Measurements from ENCODE around the gene TASP1. TPM values are rescaled to one million over a fixed set of nuclear protein-coding genes. Genes with fewer than 3 reads are reported as not detected.

TASP1 gene
- total and polyA plus RNA-seq, 10 of the 15 experiments (the other 5 are each of a cell fraction or from before 2014, with no cell fraction given), result 7.4 to 17.8 (median 10.5) TPM

DNA sequence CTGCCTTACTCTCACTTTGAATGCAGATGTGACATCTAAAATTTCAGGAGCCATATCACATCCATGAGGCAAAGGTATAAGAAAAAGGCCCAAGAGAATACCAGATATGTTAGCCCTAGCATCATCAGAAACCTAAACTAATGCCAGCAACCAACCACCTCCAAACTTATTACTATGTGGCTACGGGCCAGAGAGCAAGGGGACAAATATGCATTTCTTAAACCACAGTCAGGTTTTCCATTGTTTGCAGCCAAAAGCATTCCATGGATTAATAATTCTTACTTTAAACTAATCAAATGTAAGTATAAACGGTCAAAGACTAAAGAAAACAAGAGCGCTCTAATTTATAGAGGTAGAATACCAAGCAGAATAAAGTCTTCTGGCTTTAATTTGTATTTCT, 84.7 kb downstream of the TASP1 start:
- H2AFZ ChIP-seq (ENCODE audit: control insufficient read depth, low read depth, low read length), result no peak overlapping the region
- no peak overlapping the region for H3K27ac ChIP-seq (ENCODE audit: control insufficient read depth, insufficient read depth)
- H3K9ac ChIP-seq (ENCODE audit: control insufficient read depth, insufficient read depth, low read length), result no peak overlapping the region
- H3K4me2 ChIP-seq (ENCODE audit: control insufficient read depth, insufficient read depth), result no peak overlapping the region
- ChIA-PET SMC1A (ENCODE audit: uncharacterized antibody, unreplicated experiment) (interaction anchor here (0.7 to 1.5 kb wide), 2 partner anchors 129 to 438 kb away, joined by 3 read pairs; no protein-coding TSS in a partner anchor), POLR2A (no interaction called here), RAD21 (ENCODE audit: unreplicated experiment) (no interaction called here), CTCF (interaction anchor here (1.8 kb wide), 1 partner anchor 435 kb away, joined by 4 read pairs; no protein-coding TSS in a partner anchor)
- H3K36me3 ChIP-seq (ENCODE audit: control insufficient read depth in 2 of 2, insufficient read depth in 2 of 2, low read length in 1 of 2), result no peaks in the 10 kb centered on the region; a peak in 1 of 4 replicates
- TF ChIP-seq CBX3 (IDR thresholded peaks at IDR 0.05; ENCODE audit: borderline replicate concordance, low read depth) (no peak), SMAD5 (IDR thresholded peaks at IDR 0.05; ENCODE audit: low read depth) (no peak)
- TF ChIP-seq, protein P1, sequence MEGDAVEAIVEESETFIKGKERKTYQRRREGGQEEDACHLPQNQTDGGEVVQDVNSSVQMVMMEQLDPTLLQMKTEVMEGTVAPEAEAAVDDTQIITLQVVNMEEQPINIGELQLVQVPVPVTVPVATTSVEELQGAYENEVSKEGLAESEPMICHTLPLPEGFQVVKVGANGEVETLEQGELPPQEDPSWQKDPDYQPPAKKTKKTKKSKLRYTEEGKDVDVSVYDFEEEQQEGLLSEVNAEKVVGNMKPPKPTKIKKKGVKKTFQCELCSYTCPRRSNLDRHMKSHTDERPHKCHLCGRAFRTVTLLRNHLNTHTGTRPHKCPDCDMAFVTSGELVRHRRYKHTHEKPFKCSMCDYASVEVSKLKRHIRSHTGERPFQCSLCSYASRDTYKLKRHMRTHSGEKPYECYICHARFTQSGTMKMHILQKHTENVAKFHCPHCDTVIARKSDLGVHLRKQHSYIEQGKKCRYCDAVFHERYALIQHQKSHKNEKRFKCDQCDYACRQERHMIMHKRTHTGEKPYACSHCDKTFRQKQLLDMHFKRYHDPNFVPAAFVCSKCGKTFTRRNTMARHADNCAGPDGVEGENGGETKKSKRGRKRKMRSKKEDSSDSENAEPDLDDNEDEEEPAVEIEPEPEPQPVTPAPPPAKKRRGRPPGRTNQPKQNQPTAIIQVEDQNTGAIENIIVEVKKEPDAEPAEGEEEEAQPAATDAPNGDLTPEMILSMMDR (IDR thresholded peaks at IDR 0.05 in 2 of 3, conservative IDR thresholded peaks at IDR 0.05 in 1 of 3; ENCODE audit: control insufficient read depth in 2 of 3, extremely low read depth in 1 of 3, insufficient read depth in 1 of 3, low read depth in 3 of 3, low read length in 3 of 3), result no peak
- no peaks in the 10 kb centered on the region for H3K9me3 ChIP-seq (replicated peaks; ENCODE audit: control insufficient read depth, insufficient read depth, low read length)
- H3K27me3 ChIP-seq (replicated peaks in 1 of 2; ENCODE audit: control insufficient read depth in 2 of 2, insufficient read depth in 2 of 2, low read length in 1 of 2), result no peaks in the 10 kb centered on the region
- no peaks in the 10 kb centered on the region for H3K4me1 ChIP-seq (ENCODE audit: control insufficient read depth, insufficient read depth, low read length)
- DNase-seq (ENCODE audit: low read depth, low spot score) (no peak), ATAC-seq (no peak), FAIRE-seq (no peak)
- H4K20me1 ChIP-seq (ENCODE audit: control insufficient read depth, insufficient read depth), result no peaks in the 10 kb centered on the region
- no peak overlapping the region for H3K4me3 ChIP-seq
- intact Hi-C loops (cut with micrococcal nuclease; ENCODE audit: unreplicated experiment) (no loop called here), in situ Hi-C loops (cut with MboI) (loop anchor here (25.0 kb wide), 1 partner anchor 617 kb away; no protein-coding TSS in a partner anchor)
- WGBS (ENCODE audit: insufficient coverage, insufficient replicate concordance, low lambda C conversion rate, missing lambda C conversion rate), result 100% methylated on average over 3 of the region's 3 CpGs
- no TSS peak for BruUV-seq (replicated peaks)
- no peaks in the 10 kb centered on the region for H3K79me2 ChIP-seq (ENCODE audit: control insufficient read depth, insufficient read depth, low read length)

DNA sequence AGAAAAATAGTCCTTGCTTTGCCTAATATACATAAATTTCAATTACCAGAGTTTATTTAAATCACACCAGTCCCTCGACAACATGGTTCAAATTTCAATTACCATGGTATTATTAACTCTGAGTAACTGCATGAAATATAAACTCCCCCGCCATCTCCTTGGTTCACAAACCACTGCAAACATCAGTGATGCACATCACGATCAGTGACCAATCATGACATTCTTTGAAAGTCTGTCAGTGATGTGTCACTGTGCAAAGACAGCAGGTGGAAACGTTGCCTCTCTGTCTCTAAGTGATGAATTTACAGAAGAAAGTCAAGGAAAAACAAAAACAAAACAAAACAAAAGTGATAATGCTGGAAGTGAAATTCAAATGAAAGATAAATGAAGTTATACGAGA, 86.7 kb downstream of the TASP1 start:
- no peaks in the 10 kb centered on the region for H3K4me1 ChIP-seq (ENCODE audit: control insufficient read depth, insufficient read depth, low read length)
- H2AFZ ChIP-seq (ENCODE audit: control insufficient read depth, low read depth, low read length), result no peak overlapping the region
- H3K4me2 ChIP-seq (ENCODE audit: control insufficient read depth, insufficient read depth), result no peak overlapping the region
- no peak overlapping the region for H3K4me3 ChIP-seq
- no peaks in the 10 kb centered on the region for H3K27me3 ChIP-seq (replicated peaks in 1 of 2; ENCODE audit: control insufficient read depth in 2 of 2, insufficient read depth in 2 of 2, low read length in 1 of 2)
- in situ Hi-C loops (cut with MboI) (loop anchor here (25.0 kb wide), 1 partner anchor 615 kb away; no protein-coding TSS in a partner anchor), intact Hi-C loops (cut with micrococcal nuclease; ENCODE audit: unreplicated experiment) (no loop called here)
- ChIA-PET SMC1A (ENCODE audit: uncharacterized antibody, unreplicated experiment) (no interaction called here), CTCF (interaction anchor here (1.8 kb wide), 1 partner anchor 433 kb away, joined by 4 read pairs; no protein-coding TSS in a partner anchor), RAD21 (ENCODE audit: unreplicated experiment) (no interaction called here), POLR2A (no interaction called here)
- DNase-seq (ENCODE audit: low read depth, low spot score), result no peak
- ATAC-seq, result no peak
- no TSS peak for BruUV-seq (replicated peaks)
- H4K20me1 ChIP-seq (ENCODE audit: control insufficient read depth, insufficient read depth), result no peaks in the 10 kb centered on the region
- no peak overlapping the region for H3K9ac ChIP-seq (ENCODE audit: control insufficient read depth, insufficient read depth, low read length)
- WGBS (ENCODE audit: insufficient coverage, insufficient replicate concordance, low lambda C conversion rate, missing lambda C conversion rate), result 84% methylated on average over 5 of the region's 5 CpGs
- H3K9me3 ChIP-seq (replicated peaks; ENCODE audit: control insufficient read depth, insufficient read depth, low read length), result no peaks in the 10 kb centered on the region
- no peak for FAIRE-seq
- H3K27ac ChIP-seq (ENCODE audit: control insufficient read depth, insufficient read depth), result no peak overlapping the region
- H3K36me3 ChIP-seq (ENCODE audit: control insufficient read depth in 2 of 2, insufficient read depth in 2 of 2, low read length in 1 of 2), result no peaks in the 10 kb centered on the region
- no peaks in the 10 kb centered on the region for H3K79me2 ChIP-seq (ENCODE audit: control insufficient read depth, insufficient read depth, low read length)
- TF ChIP-seq PAX8 (IDR thresholded peaks at IDR 0.05), result no peak
- no peak for TF ChIP-seq ZNF24 (IDR thresholded peaks at IDR 0.05)
- TF ChIP-seq POLR2A (IDR thresholded peaks at IDR 0.05; ENCODE audit: low read depth, low read length), result no peak
- no peak for TF ChIP-seq ZNF217 (IDR thresholded peaks at IDR 0.05)
- TF ChIP-seq CHD2 (IDR thresholded peaks at IDR 0.05; ENCODE audit: borderline replicate concordance, low read depth, low read length), result no peak
- TF ChIP-seq GATAD2B (conservative IDR thresholded peaks at IDR 0.05; ENCODE audit: low read depth), result no peak
- TF ChIP-seq SMAD5 (IDR thresholded peaks at IDR 0.05; ENCODE audit: low read depth), result no peak
- TF ChIP-seq, protein P1 (IDR thresholded peaks at IDR 0.05 in 2 of 3, conservative IDR thresholded peaks at IDR 0.05 in 1 of 3; ENCODE audit: control insufficient read depth in 2 of 3, extremely low read depth in 1 of 3, insufficient read depth in 1 of 3, low read depth in 3 of 3, low read length in 3 of 3), result no peak
- TF ChIP-seq, protein P2, sequence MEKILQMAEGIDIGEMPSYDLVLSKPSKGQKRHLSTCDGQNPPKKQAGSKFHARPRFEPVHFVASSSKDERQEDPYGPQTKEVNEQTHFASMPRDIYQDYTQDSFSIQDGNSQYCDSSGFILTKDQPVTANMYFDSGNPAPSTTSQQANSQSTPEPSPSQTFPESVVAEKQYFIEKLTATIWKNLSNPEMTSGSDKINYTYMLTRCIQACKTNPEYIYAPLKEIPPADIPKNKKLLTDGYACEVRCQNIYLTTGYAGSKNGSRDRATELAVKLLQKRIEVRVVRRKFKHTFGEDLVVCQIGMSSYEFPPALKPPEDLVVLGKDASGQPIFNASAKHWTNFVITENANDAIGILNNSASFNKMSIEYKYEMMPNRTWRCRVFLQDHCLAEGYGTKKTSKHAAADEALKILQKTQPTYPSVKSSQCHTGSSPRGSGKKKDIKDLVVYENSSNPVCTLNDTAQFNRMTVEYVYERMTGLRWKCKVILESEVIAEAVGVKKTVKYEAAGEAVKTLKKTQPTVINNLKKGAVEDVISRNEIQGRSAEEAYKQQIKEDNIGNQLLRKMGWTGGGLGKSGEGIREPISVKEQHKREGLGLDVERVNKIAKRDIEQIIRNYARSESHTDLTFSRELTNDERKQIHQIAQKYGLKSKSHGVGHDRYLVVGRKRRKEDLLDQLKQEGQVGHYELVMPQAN (conservative IDR thresholded peaks at IDR 0.05), result no peak

Data from GM12878 (cell line).